CD4-positive, alpha-beta T cell (primary cell): ENCODE results near the gene NELFA. TPM values are rescaled to one million over a fixed set of nuclear protein-coding genes. Genes with fewer than 3 reads are reported as not detected.

Source experiments
- ATAC-seq: fragments of 200-7000 bp; cut with Tn5 transposase; one replicate; pipeline ENCODE4 v1.10.0; 2022; ENCODE audit warnings: mild to moderate bottlenecking; ENCODE audit not compliant: poor library complexity
- CTCF ChIA-PET: fragments of 350-600 bp; sonication (Branson Sonifier 250); formaldehyde crosslinking; loops from one replicate; lab custom pipeline; 2021; ENCODE audit warnings: antibody characterized with exemption, inconsistent platforms; lab: Charles Lee
- POLR2A ChIA-PET: fragments of 350-600 bp; sonication (Branson Sonifier 250); formaldehyde crosslinking; loops from one replicate; lab custom pipeline; 2021; ENCODE audit warnings: antibody characterized with exemption, inconsistent platforms; lab: Charles Lee
- DNase-seq, 14 experiments: peaks; one replicate each; pipeline ENCODE4 v3.0.0-alpha.2; 2013 to 2020; ENCODE audit warnings: mixed read lengths in 2 of 14
- H3K27ac ChIP-seq, 2 donors: one replicate each; pipeline versions ENCODE4 v1.5.1 to v1.7.0; 2013; ENCODE audit warnings: low read length in 2 of 2, low read depth in 1 of 2, mild to moderate bottlenecking in 1 of 2
- H3K27me3 ChIP-seq, 2 experiments: 1 replicate in 1 of 2; 2 replicates in 1 of 2; pipeline versions ENCODE4 v1.6.1 to v1.7.0; 2013; ENCODE audit warnings: low read length in 2 of 2, control low read depth in 1 of 2, mild to moderate bottlenecking in 1 of 2, moderate library complexity in 1 of 2; ENCODE audit not compliant: insufficient read depth in 2 of 2, control insufficient read depth in 1 of 2
- H3K36me3 ChIP-seq: one replicate; pipeline ENCODE4 v1.6.1; 2013; ENCODE audit warnings: low read length, control low read depth; ENCODE audit not compliant: insufficient read depth
- H3K4me1 ChIP-seq: one replicate; pipeline ENCODE4 v1.6.1; 2013; ENCODE audit warnings: low read length, control low read depth; ENCODE audit not compliant: insufficient read depth
- H3K4me3 ChIP-seq: one replicate; pipeline ENCODE4 v1.5.1; 2013; ENCODE audit warnings: mild to moderate bottlenecking, low read length, moderate library complexity
- H3K9me3 ChIP-seq, 2 experiments: 1 replicate in 1 of 2; 2 replicates in 1 of 2; pipeline versions ENCODE4 v1.6.1 to v1.7.0; 2013; ENCODE audit warnings: low read length in 2 of 2, mild to moderate bottlenecking in 2 of 2, control low read depth in 1 of 2, moderate library complexity in 1 of 2; ENCODE audit not compliant: control insufficient read depth in 1 of 2, insufficient read depth in 1 of 2
- H3K27ac Mint-ChIP-seq: one replicate; pipeline ENCODE4 v1.8.0; 2020; ENCODE audit warnings: mixed read lengths
- H3K27me3 Mint-ChIP-seq: one replicate; pipeline ENCODE4 v1.8.0; 2021; ENCODE audit warnings: mixed read lengths
- H3K36me3 Mint-ChIP-seq: one replicate; pipeline ENCODE4 v1.8.0; 2021; ENCODE audit warnings: low read depth, mixed read lengths
- H3K4me1 Mint-ChIP-seq: one replicate; pipeline ENCODE4 v1.8.0; 2021; ENCODE audit warnings: low read depth, mixed read lengths
- H3K4me3 Mint-ChIP-seq: one replicate; pipeline ENCODE4 v1.8.0; 2020; ENCODE audit warnings: mild to moderate bottlenecking, mixed read lengths
- H3K9me3 Mint-ChIP-seq: one replicate; pipeline ENCODE4 v1.8.0; 2020; ENCODE audit warnings: mixed read lengths
- intact Hi-C, 2 experiments: fragments of 100-400 bp; cut with DNase I in 1 of 2; cut with micrococcal nuclease in 1 of 2; formaldehyde crosslinking; loops; one replicate each; pipeline versions ENCODE4 v1.15.1 to v1.9.0; 2023 to 2025; cut with DNase I, micrococcal nuclease
- microRNA-seq: library from miRNA; unstranded; fragments of <30 nt; microRNA quantifications from one replicate; pipeline ENCODE4 v1.2.0, GENCODE V29; 2021; ENCODE audit warnings: borderline microRNAs expressed, borderline replicate concordance
- total RNA-seq, 174 experiments: library from RNA in 2 of 174; stranded (reverse) in 2 of 174; gene quantifications; one replicate each; pipeline ENCODE4 v1.2.3 and lab custom pipeline; 2021 to 2026
- TF ChIP-seq, protein P1 (sequence below): fragments of 200-600 bp; IDR thresholded peaks from one replicate; pipeline ENCODE4 v1.8.0; 2022; ENCODE audit warnings: antibody characterized with exemption, mild to moderate bottlenecking

The NELFA gene
- total RNA-seq, 2 experiments from 2014 or later = 39.9 to 40.1 TPM

DNA sequence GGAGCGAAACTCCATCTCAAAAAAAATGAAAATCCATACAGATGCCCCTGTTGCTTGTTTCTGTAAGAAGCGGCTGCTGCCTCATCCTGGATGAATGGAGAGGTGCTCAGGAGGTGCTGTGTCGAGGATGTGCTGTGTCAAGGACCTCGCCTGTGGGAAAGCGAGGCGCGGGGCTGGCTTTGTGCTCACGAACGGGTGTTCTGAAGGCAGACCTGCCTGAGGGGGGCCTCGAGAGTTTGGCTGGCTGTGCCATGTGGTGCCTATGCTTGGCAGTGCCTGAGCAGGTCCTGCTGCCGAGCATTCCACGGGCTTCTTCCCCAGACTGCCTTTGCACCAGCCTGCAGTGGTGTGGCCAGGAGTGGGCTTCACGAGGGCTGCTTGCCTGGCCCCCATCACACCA is 76.0 kb downstream of the NELFA start:
- ATAC-seq = no peak
- CTCF ChIA-PET = no interaction called here
- intact Hi-C loops = no loop called here
- Mint-ChIP-seq H3K27me3 (no peaks in the 10 kb centered on the region), H3K4me3 (no peak overlapping the region), H3K36me3 (peaks cover 50% of the 10 kb centered on the region), H3K4me1 (no peaks in the 10 kb centered on the region), H3K9me3 (no peaks in the 10 kb centered on the region), H3K27ac (no peak overlapping the region)
- TF ChIP-seq, protein P1, sequence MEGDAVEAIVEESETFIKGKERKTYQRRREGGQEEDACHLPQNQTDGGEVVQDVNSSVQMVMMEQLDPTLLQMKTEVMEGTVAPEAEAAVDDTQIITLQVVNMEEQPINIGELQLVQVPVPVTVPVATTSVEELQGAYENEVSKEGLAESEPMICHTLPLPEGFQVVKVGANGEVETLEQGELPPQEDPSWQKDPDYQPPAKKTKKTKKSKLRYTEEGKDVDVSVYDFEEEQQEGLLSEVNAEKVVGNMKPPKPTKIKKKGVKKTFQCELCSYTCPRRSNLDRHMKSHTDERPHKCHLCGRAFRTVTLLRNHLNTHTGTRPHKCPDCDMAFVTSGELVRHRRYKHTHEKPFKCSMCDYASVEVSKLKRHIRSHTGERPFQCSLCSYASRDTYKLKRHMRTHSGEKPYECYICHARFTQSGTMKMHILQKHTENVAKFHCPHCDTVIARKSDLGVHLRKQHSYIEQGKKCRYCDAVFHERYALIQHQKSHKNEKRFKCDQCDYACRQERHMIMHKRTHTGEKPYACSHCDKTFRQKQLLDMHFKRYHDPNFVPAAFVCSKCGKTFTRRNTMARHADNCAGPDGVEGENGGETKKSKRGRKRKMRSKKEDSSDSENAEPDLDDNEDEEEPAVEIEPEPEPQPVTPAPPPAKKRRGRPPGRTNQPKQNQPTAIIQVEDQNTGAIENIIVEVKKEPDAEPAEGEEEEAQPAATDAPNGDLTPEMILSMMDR = no peak
- H3K4me1 ChIP-seq = no peaks in the 10 kb centered on the region
- no peaks in the 10 kb centered on the region for H3K9me3 ChIP-seq
- DNase-seq = no peak
- H3K4me3 ChIP-seq = no peak overlapping the region
- H3K36me3 ChIP-seq = peaks cover 42% of the 10 kb centered on the region
- POLR2A ChIA-PET = interaction anchor here (0.7 kb wide), 1 partner anchor 235 kb away, joined by 3 read pairs; no protein-coding TSS in a partner anchor
- H3K27ac ChIP-seq = no peak overlapping the region
- H3K27me3 ChIP-seq = no peaks in the 10 kb centered on the region

Small RNA genes lying within 50 kb of the gene (microRNA-seq; reads per million reads assigned to microRNA genes)
- not detected for gene MIR943

Other genes with a start within 250 kb of the NELFA start
- gene FGFR3, start 215.7 kb downstream of the NELFA start, total RNA-seq = under 1 TPM in 1 of 2 experiments, not detected in 1; 0.33 TPM
- 10 to 100 TPM; 21.2 to 25.2 TPM for gene LETM1, start 152.8 kb downstream of the NELFA start, total RNA-seq
- 10 to 100 TPM; 42.4 to 45.8 TPM for gene NSD2, start 137.6 kb downstream of the NELFA start, total RNA-seq
- gene NAT8L, start 50.4 kb upstream of the NELFA start, total RNA-seq = not detected
- gene HAUS3, start 233.1 kb upstream of the NELFA start, total RNA-seq = 100 to 1,000 TPM; 143 to 148 TPM
- 1 to 10 TPM; 2.1 to 2.3 TPM for gene POLN, start 233.1 kb upstream of the NELFA start, total RNA-seq